Activated CD4-positive, alpha-beta T cell treated with anti-CD3 and anti-CD28 coated beads, Interleukin-2, amount 10 ng/mL, durations not matched to agents 7 days and 5 days (primary cell): ENCODE data around the gene MBD6. TPM values are rescaled to one million over a fixed set of nuclear protein-coding genes. Genes with fewer than 3 reads are reported as not detected.

Experiments
- microRNA-seq: library from miRNA; unstranded; fragments of <30 nt; microRNA quantifications from one replicate; pipeline ENCODE4 v1.2.0, GENCODE V29; 2021; ENCODE audit warnings: borderline microRNAs expressed, borderline replicate concordance
- total RNA-seq, 2 experiments: library from RNA; stranded (reverse); gene quantifications; one replicate each; pipeline ENCODE4 v1.2.3, GENCODE V29; 2021

The MBD6 gene
- total RNA-seq, 2 experiments from 2014 or later: 66.0 to 80.1 TPM

Small RNA genes within 50 kb of the gene (microRNA-seq; reads per million reads assigned to microRNA genes)
- gene MIR616: not detected
- not detected for gene MIR6758

Other genes starting within 250 kb of the MBD6 start
- 10 to 100 TPM; 71.6 to 74.5 TPM for gene R3HDM2, start 91.8 kb upstream of the MBD6 start, total RNA-seq
- not detected for gene INHBC, start 88.0 kb upstream of the MBD6 start, total RNA-seq
- not detected for gene INHBE, start 67.5 kb upstream of the MBD6 start, total RNA-seq
- gene GLI1, start 63.0 kb upstream of the MBD6 start, total RNA-seq: under 1 TPM; 0.52 to 0.94 TPM
- 100 to 1,000 TPM; 218 to 259 TPM for gene ARHGAP9, start 43.0 kb upstream of the MBD6 start, total RNA-seq
- 100 to 1,000 TPM; 214 to 247 TPM for gene MARS1, start 34.8 kb upstream of the MBD6 start, total RNA-seq
- 10 to 100 TPM; 10.5 to 11.4 TPM for gene DDIT3, start 2.3 kb upstream of the MBD6 start, total RNA-seq
- gene DCTN2, start 24.4 kb downstream of the MBD6 start, total RNA-seq: 10 to 100 TPM; 79.3 to 80.5 TPM
- gene KIF5A, start 27.2 kb downstream of the MBD6 start, total RNA-seq: under 1 TPM; 0.64 to 0.89 TPM
- gene PIP4K2C, start 68.4 kb downstream of the MBD6 start, total RNA-seq: 10 to 100 TPM; 17.9 to 20.4 TPM
- gene DTX3, start 82.0 kb downstream of the MBD6 start, total RNA-seq: 10 to 100 TPM; 15.5 to 16.5 TPM
- gene ARHGEF25, start 88.6 kb downstream of the MBD6 start, total RNA-seq: under 1 TPM; 0.25 to 0.42 TPM
- gene B4GALNT1, start 110.4 kb downstream of the MBD6 start, total RNA-seq: under 1 TPM; 0.62 to 0.77 TPM
- gene OS9, start 171.3 kb downstream of the MBD6 start, total RNA-seq: 100 to 1,000 TPM; 138 to 142 TPM
- gene AGAP2, start 215.9 kb downstream of the MBD6 start, total RNA-seq: 10 to 100 TPM; 72.6 to 73.3 TPM
- 10 to 100 TPM; 18.6 to 22.3 TPM for gene TSPAN31, start 222.2 kb downstream of the MBD6 start, total RNA-seq
- 100 to 1,000 TPM in 1 of 2 experiments, 10 to 100 TPM in 1; 84.4 to 104 TPM for gene CDK4, start 229.5 kb downstream of the MBD6 start, total RNA-seq
- 10 to 100 TPM; 23.7 to 27.2 TPM for gene MARCHF9, start 232.3 kb downstream of the MBD6 start, total RNA-seq
- 1 to 10 TPM; 1.9 to 2.3 TPM for gene CYP27B1, start 244.3 kb downstream of the MBD6 start, total RNA-seq
- gene METTL1, start 249.3 kb downstream of the MBD6 start, total RNA-seq: 10 to 100 TPM; 13.4 to 17.2 TPM
- gene EEF1AKMT3, start 249.8 kb downstream of the MBD6 start, total RNA-seq: 1 to 10 TPM; 2.8 to 3.0 TPM